H1 (cell line): ENCODE measurements around the gene CELF2. TPM values are rescaled to one million over a fixed set of nuclear protein-coding genes. Genes with fewer than 3 reads are reported as not detected.

Experiments
- CTCF ChIA-PET: fragments of 300-600 bp; sonication (Branson Sonifier 250); formaldehyde crosslinking; loops from one replicate; lab custom pipeline; 2021; ENCODE audit not compliant: partially characterized antibody; lab: Charles Lee
- POLR2A ChIA-PET: fragments of 300-600 bp; sonication (Branson Sonifier 250); formaldehyde crosslinking; loops from one replicate; lab custom pipeline; 2021; ENCODE audit warnings: inconsistent platforms; ENCODE audit not compliant: partially characterized antibody; lab: Charles Lee
- DNase-seq, 2 experiments: peaks; one replicate each; pipeline versions ENCODE4 v3.0.0 to v3.0.0-alpha.2; 2010 to 2022; ENCODE audit warnings: low spot score in 2 of 2, low read depth in 1 of 2, mixed read lengths in 1 of 2
- FAIRE-seq: peaks from 2 replicates; lab custom pipeline; 2011; peaks lifted over from hg19 to GRCh38; lab: Jason Lieb, UNC
- H2AFZ ChIP-seq: 2 replicates; pipeline ENCODE4 v1.8.1; 2012; ENCODE audit warnings: low read length, inconsistent platforms
- H2AK5ac ChIP-seq: 2 replicates; pipeline ENCODE4 v1.6.1; 2013; ENCODE audit warnings: low read depth, low read length
- H2BK120ac ChIP-seq: replicated peaks from 2 replicates; pipeline ENCODE3; 2013; ENCODE audit warnings: low read depth, low read length, inconsistent platforms
- H2BK12ac ChIP-seq: 2 replicates; pipeline ENCODE4 v1.6.1; 2013; ENCODE audit warnings: low read depth, low read length
- H2BK15ac ChIP-seq: 2 replicates; pipeline ENCODE4 v1.6.1; 2013; ENCODE audit warnings: low read length
- H2BK20ac ChIP-seq: 2 replicates; pipeline ENCODE4 v1.6.1; 2013; ENCODE audit warnings: low read length
- H2BK5ac ChIP-seq: 2 replicates; pipeline ENCODE4 v1.6.1; 2013; ENCODE audit warnings: low read depth, low read length
- H3K14ac ChIP-seq: 2 replicates; pipeline ENCODE4 v1.6.1; 2013; ENCODE audit warnings: inconsistent platforms; ENCODE audit not compliant: insufficient read length
- H3K18ac ChIP-seq: 2 replicates; pipeline ENCODE4 v1.6.1; 2013; ENCODE audit warnings: low read length; ENCODE audit errors: extremely low read depth
- H3K23ac ChIP-seq: 2 replicates; pipeline ENCODE4 v1.6.1; 2013; ENCODE audit warnings: inconsistent platforms; ENCODE audit not compliant: insufficient read length
- H3K23me2 ChIP-seq: 2 replicates; pipeline ENCODE4 v1.6.1; 2013; ENCODE audit warnings: low read depth, low read length
- H3K27ac ChIP-seq: 2 replicates; pipeline ENCODE4 v1.6.1; 2011; ENCODE audit warnings: low read depth, low read length, inconsistent platforms
- H3K27me3 ChIP-seq, 4 experiments: replicated peaks in 1 of 4; 1 replicate in 1 of 4; 2 replicates in 3 of 4; pipeline versions ENCODE4 v1.6.1 to v1.8.1; 2011 to 2013; ENCODE audit warnings: low read length in 3 of 4, mild to moderate bottlenecking in 3 of 4, inconsistent platforms in 2 of 4, mixed read lengths in 2 of 4, moderate library complexity in 1 of 4; ENCODE audit not compliant: control insufficient read depth in 3 of 4, insufficient read depth in 3 of 4; ENCODE audit errors: extremely low read depth in 1 of 4
- H3K36me3 ChIP-seq, 4 experiments: 2 replicates each; pipeline versions ENCODE4 v1.6.1 to v1.8.1; 2011 to 2013; ENCODE audit warnings: mild to moderate bottlenecking in 4 of 4, low read length in 3 of 4, moderate library complexity in 2 of 4, control low read depth in 1 of 4, inconsistent platforms in 1 of 4; ENCODE audit not compliant: insufficient read depth in 4 of 4, control insufficient read depth in 2 of 4
- H3K4ac ChIP-seq: replicated peaks from 2 replicates; pipeline ENCODE3; 2013; ENCODE audit warnings: low read length, low read depth, mixed read lengths, inconsistent platforms; ENCODE audit not compliant: insufficient read length
- H3K4me1 ChIP-seq, 4 experiments: replicated peaks in 1 of 4; 1 replicate in 1 of 4; 2 replicates in 3 of 4; pipeline versions ENCODE4 v1.6.1 to v1.8.1; 2011 to 2013; ENCODE audit warnings: low read length in 3 of 4, inconsistent platforms in 2 of 4, mixed read lengths in 1 of 4; ENCODE audit not compliant: insufficient read depth in 4 of 4, control insufficient read depth in 3 of 4
- H3K4me2 ChIP-seq, 2 experiments: 2 replicates each; pipeline versions ENCODE4 v1.6.1 to v1.8.1; 2011 to 2013; ENCODE audit warnings: low read depth in 2 of 2, low read length in 2 of 2, control low read depth in 1 of 2, inconsistent platforms in 1 of 2, mild to moderate bottlenecking in 1 of 2; ENCODE audit not compliant: insufficient read depth in 1 of 2
- H3K4me3 ChIP-seq, 4 experiments: fragments of 200-600, 300-600 bp in 1 of 4; sonication (generic), shearing (Covaris generic), sonication (Bioruptor Twin) in 1 of 4; 2 replicates each; pipeline versions ENCODE4 v1.5.1 to v1.8.1; 2011 to 2016; ENCODE audit warnings: low read length in 4 of 4, low read depth in 3 of 4, control low read depth in 2 of 4, inconsistent platforms in 2 of 4, mild to moderate bottlenecking in 2 of 4, mixed read lengths in 1 of 4, moderate library complexity in 1 of 4; ENCODE audit not compliant: insufficient read depth in 2 of 4; ENCODE audit errors: extremely low read depth in 1 of 4
- H3K56ac ChIP-seq: replicated peaks from 2 replicates; pipeline ENCODE3; 2013; ENCODE audit warnings: low read depth, mild to moderate bottlenecking, mixed read lengths, low read length, inconsistent platforms; ENCODE audit not compliant: insufficient read length
- H3K79me1 ChIP-seq: 2 replicates; pipeline ENCODE4 v1.6.1; 2013; ENCODE audit warnings: low read depth, low read length, control low read depth
- H3K79me2 ChIP-seq, 2 experiments: 2 replicates each; pipeline versions ENCODE4 v1.6.1 to v1.8.1; 2012 to 2013; ENCODE audit warnings: low read length in 2 of 2, mild to moderate bottlenecking in 2 of 2, inconsistent platforms in 1 of 2; ENCODE audit not compliant: insufficient read depth in 2 of 2, control insufficient read depth in 1 of 2
- H3K9ac ChIP-seq, 4 experiments: replicated peaks in 1 of 4; 1 replicate in 1 of 4; 2 replicates in 3 of 4; pipeline versions ENCODE4 v1.6.1 to v1.8.1; 2011 to 2013; ENCODE audit warnings: low read depth in 3 of 4, low read length in 3 of 4, control low read depth in 2 of 4, mild to moderate bottlenecking in 2 of 4, moderate library complexity in 2 of 4, inconsistent platforms in 1 of 4; ENCODE audit errors: extremely low read depth in 1 of 4
- H3K9me3 ChIP-seq, 2 experiments: 2 replicates each; pipeline versions ENCODE4 v1.6.1 to v1.8.1; 2012 to 2013; ENCODE audit warnings: mild to moderate bottlenecking in 2 of 2, moderate library complexity in 2 of 2, control low read depth in 1 of 2, inconsistent platforms in 1 of 2, low read depth in 1 of 2, low read length in 1 of 2, mixed read lengths in 1 of 2; ENCODE audit not compliant: insufficient read depth in 2 of 2
- H4K20me1 ChIP-seq, 2 experiments: replicated peaks in 1 of 2; 2 replicates each; pipeline versions ENCODE3 to v1.8.1; 2011 to 2013; ENCODE audit warnings: inconsistent platforms in 2 of 2, low read length in 2 of 2, mild to moderate bottlenecking in 1 of 2; ENCODE audit not compliant: insufficient read depth in 2 of 2, control insufficient read depth in 1 of 2
- H4K5ac ChIP-seq: 2 replicates; pipeline ENCODE4 v1.6.1; 2013; ENCODE audit warnings: low read length, low read depth, mixed read lengths, inconsistent platforms; ENCODE audit not compliant: insufficient read length
- H4K8ac ChIP-seq: 2 replicates; pipeline ENCODE4 v1.8.0; 2013; ENCODE audit warnings: mild to moderate bottlenecking, moderate library complexity, low read length, inconsistent platforms; ENCODE audit not compliant: insufficient read depth; ENCODE audit errors: extremely low read depth
- H4K91ac ChIP-seq: replicated peaks from 2 replicates; pipeline ENCODE3; 2013; ENCODE audit warnings: low read length, mixed read lengths, inconsistent platforms; ENCODE audit not compliant: insufficient read length
- ASH2L ChIP-seq: fragments of 200-600, 300-600 bp; sonication (generic); IDR thresholded peaks from one replicate; pipeline ENCODE4 v1.7.1; 2017; ENCODE audit warnings: low read length
- BACH1 ChIP-seq: IDR thresholded peaks from 2 replicates; pipeline ENCODE4 v1.6.1; 2012; ENCODE audit warnings: low read length, improper control_type of control experiment
- CREB1 ChIP-seq: IDR thresholded peaks from 2 replicates; pipeline ENCODE4 v1.6.1; 2012; ENCODE audit warnings: inconsistent platforms
- GTF2F1 ChIP-seq: IDR thresholded peaks from 2 replicates; pipeline ENCODE4 v1.6.1; 2012; ENCODE audit warnings: low read depth, low read length, improper control_type of control experiment, borderline replicate concordance
- JUND ChIP-seq: IDR thresholded peaks from 2 replicates; pipeline ENCODE4 v1.6.1; 2011; ENCODE audit warnings: mild to moderate bottlenecking, improper control_type of control experiment, low read length
- POLR2AphosphoS5 ChIP-seq: IDR thresholded peaks from 2 replicates; pipeline ENCODE4 v1.6.1; 2011; ENCODE audit warnings: low read depth, low read length
- WGBS, 2 experiments: shearing (Covaris generic) in 1 of 2; methylation state at CpG; one replicate each; pipeline versions ENCODE4 v1.1.6 to v1.1.7; 2013 to 2015; ENCODE audit warnings: low lambda C conversion rate in 2 of 2, mixed read lengths in 2 of 2, inconsistent platforms in 1 of 2, low coverage in 1 of 2, missing lambda C conversion rate in 1 of 2; ENCODE audit not compliant: insufficient replicate concordance in 2 of 2, insufficient coverage in 1 of 2, insufficient read length in 1 of 2; ENCODE audit errors: extremely low coverage in 1 of 2, missing lambda C conversion rate in 1 of 2; 5-methylcytosine and 5-hydroxymethylcytosine counted together
- polyA plus RNA-seq, 7 experiments: library from polyadenylated mRNA; depleted of rRNA in 3 of 7; stranded (reverse) in 5 of 7; unstranded in 2 of 7; fragments of >200 nt in 5 of 7; fragments of 200-250 nt in 2 of 7; gene quantifications; 1 replicate in 5 of 7; 2 replicates in 1 of 7; 4 replicates in 1 of 7; pipeline versions ENCODE4 v1.2.1 to v1.2.3, GENCODE V29; 2011 to 2013; ENCODE audit warnings: missing spikeins in 2 of 7, mixed read lengths in 2 of 7
- total RNA-seq: library from RNA; stranded (reverse); fragmentation: NEBNext Ultra II Directional; extraction: Animal tissue kit (Norgen Biotek cat#: 25700); gene quantifications from 2 replicates; pipeline ENCODE4 v1.2.1, GENCODE V29; 2021
- TF ChIP-seq, protein P1 (sequence below): IDR thresholded peaks from 2 replicates; pipeline ENCODE4 v1.6.1; 2012; ENCODE audit warnings: low read length, inconsistent platforms
- TF ChIP-seq, protein P2 (sequence below), 3 experiments: IDR thresholded peaks; 1 replicate in 2 of 3; 2 replicates in 1 of 3; pipeline versions ENCODE4 v1.5.1 to v1.6.1; 2011; ENCODE audit warnings: low read length in 3 of 3, mild to moderate bottlenecking in 3 of 3, inconsistent platforms in 2 of 3, low read depth in 1 of 3, moderate library complexity in 1 of 3; ENCODE audit not compliant: insufficient read depth in 1 of 3; ENCODE audit errors: control extremely low read depth in 1 of 3

CELF2 gene
- total and polyA plus RNA-seq, 2 of the 8 experiments (the other 6 are each of a cell fraction or from before 2014, with no cell fraction given): 18.3 to 22.7 TPM

DNA sequence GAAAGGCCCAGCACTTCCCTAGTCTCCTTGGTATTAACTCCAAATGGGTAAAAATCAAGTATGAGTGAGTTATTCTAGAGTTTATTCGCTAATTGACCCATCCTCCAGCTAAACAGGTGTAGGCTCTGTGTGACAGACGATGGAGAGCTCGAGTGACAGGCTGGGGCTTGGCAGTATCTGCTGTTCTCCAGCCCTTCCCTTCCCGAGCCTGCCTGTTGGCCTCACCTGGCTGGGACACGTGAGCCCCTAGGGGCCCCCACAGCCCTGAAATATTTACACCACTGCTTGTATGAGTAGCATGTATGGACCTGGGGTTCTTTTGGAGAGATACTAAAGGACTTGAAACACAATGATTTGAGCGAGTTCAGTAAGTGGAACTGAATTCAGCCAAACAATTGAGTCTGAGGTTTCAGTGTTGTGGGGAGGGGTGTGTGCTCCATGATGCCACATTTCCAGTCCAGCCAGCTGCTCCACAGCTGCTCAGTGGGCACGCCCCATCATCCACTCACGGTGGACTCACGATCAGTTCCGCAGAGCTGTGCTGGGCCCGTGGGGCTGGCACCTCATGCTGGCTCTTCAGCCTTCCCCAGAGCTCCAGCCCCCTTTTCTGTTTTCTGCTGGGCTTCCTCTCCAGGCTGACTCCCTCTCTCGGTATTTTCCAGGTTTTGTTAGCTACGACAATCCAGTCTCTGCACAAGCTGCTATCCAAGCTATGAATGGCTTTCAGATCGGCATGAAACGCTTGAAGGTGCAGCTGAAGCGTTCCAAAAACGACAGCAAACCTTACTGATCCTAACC is 310.8 kb downstream of the CELF2 start:
- Histone ChIP-seq H3K4me3 (no peak overlapping the region), H4K5ac (no peak overlapping the region), H2BK12ac (0 out of 2 replicates have a peak overlapping the region, but pooled peaks have one; percentile 20), H3K9me3 (no peaks in the 10 kb centered on the region), H3K27ac (no peak overlapping the region), H3K36me3 (0 out of 8 replicates have a peak, but pooled peaks cover 0 to 3% (median 0%) of the 10 kb centered on the region in 4 experiments), H3K14ac (no peak overlapping the region), H3K4me1 (peaks cover 2 to 16% (median 5%) of the 10 kb centered on the region in 4 experiments; a peak in 6 of 7 replicates), H2BK20ac (no peak overlapping the region), H3K23ac (no peak overlapping the region), H2BK120ac (no peak overlapping the region), H2AFZ (no peak overlapping the region), H2AK5ac (no peak overlapping the region), H3K56ac (no peak overlapping the region), H3K9ac (no peak overlapping the region), H3K79me1 (no peaks in the 10 kb centered on the region), H3K23me2 (no peaks in the 10 kb centered on the region), H3K27me3 (no peaks in the 10 kb centered on the region), H4K91ac (no peak overlapping the region), H4K20me1 (no peaks in the 10 kb centered on the region), H2BK5ac (peak overlapping the region; percentile 60; the same call in 1 of the 2 replicates), H3K79me2 (no peaks in the 10 kb centered on the region), H3K18ac (peak overlapping the region; percentile 52; the same call in 1 of the 2 replicates), H4K8ac (no peak overlapping the region), H3K4ac (no peak overlapping the region), H2BK15ac (no peak overlapping the region), H3K4me2 (no peak overlapping the region)
- WGBS, 2 experiments: 86% methylated on average over 17 of the region's 17 CpGs; no CpG with 5 or more reads in 1 of the 2 experiments
- DNase-seq (peak in 1 of 2 experiments; percentile 45), FAIRE-seq (peak; percentile 57)
- CTCF ChIA-PET: interaction anchor here (0.7 to 2.5 kb wide), 10 partner anchors 10 to 442 kb away, joined by 3 to 16 read pairs (median 3); no protein-coding TSS in a partner anchor
- POLR2A ChIA-PET: interaction anchor here (1.1 kb wide), 1 partner anchor 10 kb away, joined by 3 read pairs; no protein-coding TSS in a partner anchor
- TF ChIP-seq GTF2F1 (no peak), POLR2AphosphoS5 (no peak), JUND (no peak), ASH2L (no peak), BACH1 (no peak), CREB1 (no peak)
- TF ChIP-seq, protein P1, sequence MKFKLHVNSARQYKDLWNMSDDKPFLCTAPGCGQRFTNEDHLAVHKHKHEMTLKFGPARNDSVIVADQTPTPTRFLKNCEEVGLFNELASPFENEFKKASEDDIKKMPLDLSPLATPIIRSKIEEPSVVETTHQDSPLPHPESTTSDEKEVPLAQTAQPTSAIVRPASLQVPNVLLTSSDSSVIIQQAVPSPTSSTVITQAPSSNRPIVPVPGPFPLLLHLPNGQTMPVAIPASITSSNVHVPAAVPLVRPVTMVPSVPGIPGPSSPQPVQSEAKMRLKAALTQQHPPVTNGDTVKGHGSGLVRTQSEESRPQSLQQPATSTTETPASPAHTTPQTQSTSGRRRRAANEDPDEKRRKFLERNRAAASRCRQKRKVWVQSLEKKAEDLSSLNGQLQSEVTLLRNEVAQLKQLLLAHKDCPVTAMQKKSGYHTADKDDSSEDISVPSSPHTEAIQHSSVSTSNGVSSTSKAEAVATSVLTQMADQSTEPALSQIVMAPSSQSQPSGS: no peak
- TF ChIP-seq, protein P2, sequence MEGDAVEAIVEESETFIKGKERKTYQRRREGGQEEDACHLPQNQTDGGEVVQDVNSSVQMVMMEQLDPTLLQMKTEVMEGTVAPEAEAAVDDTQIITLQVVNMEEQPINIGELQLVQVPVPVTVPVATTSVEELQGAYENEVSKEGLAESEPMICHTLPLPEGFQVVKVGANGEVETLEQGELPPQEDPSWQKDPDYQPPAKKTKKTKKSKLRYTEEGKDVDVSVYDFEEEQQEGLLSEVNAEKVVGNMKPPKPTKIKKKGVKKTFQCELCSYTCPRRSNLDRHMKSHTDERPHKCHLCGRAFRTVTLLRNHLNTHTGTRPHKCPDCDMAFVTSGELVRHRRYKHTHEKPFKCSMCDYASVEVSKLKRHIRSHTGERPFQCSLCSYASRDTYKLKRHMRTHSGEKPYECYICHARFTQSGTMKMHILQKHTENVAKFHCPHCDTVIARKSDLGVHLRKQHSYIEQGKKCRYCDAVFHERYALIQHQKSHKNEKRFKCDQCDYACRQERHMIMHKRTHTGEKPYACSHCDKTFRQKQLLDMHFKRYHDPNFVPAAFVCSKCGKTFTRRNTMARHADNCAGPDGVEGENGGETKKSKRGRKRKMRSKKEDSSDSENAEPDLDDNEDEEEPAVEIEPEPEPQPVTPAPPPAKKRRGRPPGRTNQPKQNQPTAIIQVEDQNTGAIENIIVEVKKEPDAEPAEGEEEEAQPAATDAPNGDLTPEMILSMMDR (IDR thresholded peaks at IDR 0.05; ENCODE audit: control extremely low read depth in 1 of 3, insufficient read depth in 1 of 3, low read depth in 1 of 3, low read length in 3 of 3): no peak
